H9 (cell line): Measurements from ENCODE around the gene ALDH1L1. TPM values are rescaled to one million over a fixed set of nuclear protein-coding genes. Genes with fewer than 3 reads are reported as not detected.

Experiments used
- DNase-seq: peaks from one replicate; pipeline ENCODE4 v3.0.0-alpha.2; 2017
- H2AFZ ChIP-seq: one replicate; pipeline ENCODE4 v1.6.1; 2013; ENCODE audit warnings: mild to moderate bottlenecking, low read length, control low read depth, moderate library complexity
- H2AK5ac ChIP-seq: 2 replicates; pipeline ENCODE4 v1.6.1; 2013; ENCODE audit warnings: low read length, control low read depth, mixed read lengths; ENCODE audit not compliant: insufficient read length
- H2BK120ac ChIP-seq: one replicate; pipeline ENCODE4 v1.6.1; 2013; ENCODE audit warnings: low read depth, mild to moderate bottlenecking, low read length, control low read depth, inconsistent platforms; ENCODE audit not compliant: poor library complexity, severe bottlenecking
- H2BK12ac ChIP-seq: 2 replicates; pipeline ENCODE4 v1.6.1; 2013; ENCODE audit warnings: low read length, control low read depth, mixed read lengths, low read depth; ENCODE audit not compliant: insufficient read length
- H2BK15ac ChIP-seq: 2 replicates; pipeline ENCODE4 v1.6.1; 2013; ENCODE audit warnings: low read depth, low read length, control low read depth
- H2BK20ac ChIP-seq: one replicate; pipeline ENCODE4 v1.6.1; 2013; ENCODE audit warnings: low read depth, mild to moderate bottlenecking, low read length, control low read depth, inconsistent platforms; ENCODE audit not compliant: poor library complexity, severe bottlenecking
- H2BK5ac ChIP-seq: 2 replicates; pipeline ENCODE4 v1.6.1; 2013; ENCODE audit warnings: low read length, control low read depth, mixed read lengths; ENCODE audit not compliant: insufficient read length
- H3K14ac ChIP-seq: 2 replicates; pipeline ENCODE4 v1.6.1; 2013; ENCODE audit warnings: low read length, control low read depth; ENCODE audit not compliant: insufficient read depth
- H3K18ac ChIP-seq: 2 replicates; pipeline ENCODE4 v1.6.1; 2013; ENCODE audit warnings: low read depth, mild to moderate bottlenecking, mixed read lengths, low read length, control low read depth; ENCODE audit not compliant: insufficient read length
- H3K23ac ChIP-seq: 2 replicates; pipeline ENCODE4 v1.6.1; 2013; ENCODE audit warnings: low read length, control low read depth, mixed read lengths, low read depth; ENCODE audit not compliant: insufficient read length
- H3K23me2 ChIP-seq: 2 replicates; pipeline ENCODE4 v1.6.1; 2013; ENCODE audit warnings: low read depth, mild to moderate bottlenecking, mixed read lengths, low read length, control low read depth; ENCODE audit not compliant: insufficient read length, poor library complexity, severe bottlenecking
- H3K27ac ChIP-seq: 2 replicates; pipeline ENCODE4 v1.5.1; 2013; ENCODE audit warnings: low read length, control low read depth, mixed read lengths, low read depth; ENCODE audit not compliant: insufficient read length
- H3K27me3 ChIP-seq: 2 replicates; pipeline ENCODE4 v1.6.1; 2013; ENCODE audit warnings: low read length, control low read depth, inconsistent platforms; ENCODE audit not compliant: insufficient read depth
- H3K4ac ChIP-seq: 2 replicates; pipeline ENCODE4 v1.6.1; 2013; ENCODE audit warnings: low read depth, mild to moderate bottlenecking, control low read depth, inconsistent platforms, low read length, moderate library complexity
- H3K4me1 ChIP-seq: 2 replicates; pipeline ENCODE4 v1.6.1; 2013; ENCODE audit warnings: low read length, control low read depth, inconsistent platforms; ENCODE audit not compliant: insufficient read depth
- H3K4me2 ChIP-seq: 2 replicates; pipeline ENCODE4 v1.6.1; 2013; ENCODE audit warnings: low read length, control low read depth, mixed read lengths; ENCODE audit not compliant: insufficient read length, insufficient read depth
- H3K56ac ChIP-seq: 2 replicates; pipeline ENCODE4 v1.6.1; 2013; ENCODE audit warnings: low read depth, mild to moderate bottlenecking, mixed read lengths, low read length, control low read depth; ENCODE audit not compliant: insufficient read length
- H3K79me1 ChIP-seq: 2 replicates; pipeline ENCODE4 v1.6.1; 2013; ENCODE audit warnings: low read depth, mild to moderate bottlenecking, moderate library complexity, low read length, control low read depth, inconsistent platforms; ENCODE audit not compliant: insufficient read depth, poor library complexity, severe bottlenecking
- H3K79me2 ChIP-seq: 2 replicates; pipeline ENCODE4 v1.6.1; 2013; ENCODE audit warnings: low read length, control low read depth, inconsistent platforms; ENCODE audit not compliant: insufficient read depth
- H3K9ac ChIP-seq: 2 replicates; pipeline ENCODE4 v1.6.1; 2013; ENCODE audit warnings: low read length, control low read depth, mixed read lengths; ENCODE audit not compliant: insufficient read length; ENCODE audit errors: extremely low read depth
- H3K9me3 ChIP-seq: one replicate; pipeline ENCODE4 v1.6.1; 2013; ENCODE audit warnings: low read depth, low read length, inconsistent platforms; ENCODE audit not compliant: control insufficient read depth
- H3T11ph ChIP-seq: one replicate; pipeline ENCODE4 v1.6.1; 2013; ENCODE audit warnings: mild to moderate bottlenecking, low read length, control low read depth, inconsistent platforms
- H4K20me1 ChIP-seq: one replicate; pipeline ENCODE4 v1.6.1; 2013; ENCODE audit not compliant: control insufficient read depth, insufficient read length, insufficient read depth
- H4K5ac ChIP-seq: 2 replicates; pipeline ENCODE4 v1.6.1; 2013; ENCODE audit warnings: low read depth, mild to moderate bottlenecking, mixed read lengths, low read length, control low read depth; ENCODE audit not compliant: insufficient read length
- H4K8ac ChIP-seq: replicated peaks from 2 replicates; pipeline ENCODE4 v1.6.1; 2013; ENCODE audit warnings: low read length, control low read depth, mixed read lengths, low read depth; ENCODE audit not compliant: insufficient read length
- H4K91ac ChIP-seq: 2 replicates; pipeline ENCODE4 v1.6.1; 2013; ENCODE audit warnings: low read depth, mild to moderate bottlenecking, moderate library complexity, mixed read lengths, low read length, control low read depth; ENCODE audit not compliant: insufficient read length
- H3K27ac Mint-ChIP-seq, 3 experiments: 2 replicates in 2 of 3; 3 replicates in 1 of 3; pipeline ENCODE4 v1.8.0; 2020 to 2021; ENCODE audit warnings: mixed read lengths in 3 of 3, mild to moderate bottlenecking in 1 of 3, moderate library complexity in 1 of 3
- H3K27me3 Mint-ChIP-seq: 2 replicates; pipeline ENCODE4 v1.8.0; 2021; ENCODE audit warnings: low read depth, mild to moderate bottlenecking, moderate library complexity, mixed read lengths
- H3K36me3 Mint-ChIP-seq, 3 experiments: 2 replicates in 2 of 3; 3 replicates in 1 of 3; pipeline ENCODE4 v1.8.0; 2020 to 2021; ENCODE audit warnings: low read depth in 3 of 3, mixed read lengths in 3 of 3; ENCODE audit not compliant: insufficient read depth in 1 of 3
- H3K4me1 Mint-ChIP-seq, 2 experiments: 2 replicates each; pipeline ENCODE4 v1.8.0; 2020; ENCODE audit warnings: mixed read lengths in 2 of 2
- H3K4me3 Mint-ChIP-seq, 2 experiments: 2 replicates in 1 of 2; 3 replicates in 1 of 2; pipeline ENCODE4 v1.8.0; 2020 to 2021; ENCODE audit warnings: mild to moderate bottlenecking in 2 of 2, mixed read lengths in 2 of 2, moderate library complexity in 1 of 2
- H3K9me3 Mint-ChIP-seq, 2 experiments: 2 replicates in 1 of 2; 3 replicates in 1 of 2; pipeline ENCODE4 v1.8.0; 2020; ENCODE audit warnings: mild to moderate bottlenecking in 2 of 2, mixed read lengths in 2 of 2, moderate library complexity in 1 of 2
- CTCF ChIP-seq: fragments of 200-600 bp; sonication (generic); conservative IDR thresholded peaks from 3 replicates; pipeline ENCODE4 v1.8.0; 2021; ENCODE audit warnings: antibody characterized with exemption, mild to moderate bottlenecking
- WGBS: extraction: QIAGEN DNeasy Blood & Tissue Kit; methylation state at CpG from one replicate; pipeline ENCODE4 v1.1.7; 2013; ENCODE audit warnings: missing lambda C conversion rate, low lambda C conversion rate, mixed read lengths; ENCODE audit not compliant: insufficient read length; ENCODE audit errors: extremely low coverage; 5-methylcytosine and 5-hydroxymethylcytosine counted together
- total RNA-seq: library from RNA; stranded (reverse); gene quantifications from 2 replicates; pipeline ENCODE4 v1.2.1, GENCODE V29; 2021

ALDH1L1 gene
- total RNA-seq, 1 experiment from 2014 or later: 0.90 TPM

GRCh38 chr3:126113238-126113555 lies 67.2 kb downstream of the ALDH1L1 start:
- H2AK5ac ChIP-seq: no peak overlapping the region
- H3K9me3 ChIP-seq: no peaks in the 10 kb centered on the region
- H3K9me3 Mint-ChIP-seq: no peaks in the 10 kb centered on the region
- no CpG with 5 or more reads among the region's 6 CpGs for WGBS
- H2AFZ ChIP-seq: no peak overlapping the region
- H3K79me2 ChIP-seq: no peaks in the 10 kb centered on the region
- H3K9ac ChIP-seq: no peak overlapping the region
- no peak overlapping the region for H3K27ac Mint-ChIP-seq
- H3K4ac ChIP-seq: no peak overlapping the region
- H3K27me3 ChIP-seq: no peaks in the 10 kb centered on the region
- peak; percentile 20 for DNase-seq
- no peak overlapping the region for H4K91ac ChIP-seq
- H4K8ac ChIP-seq: no peak overlapping the region
- H3K4me1 Mint-ChIP-seq: no peaks in the 10 kb centered on the region
- no peaks in the 10 kb centered on the region for H4K20me1 ChIP-seq
- no peak overlapping the region for H3K27ac ChIP-seq
- H3K27me3 Mint-ChIP-seq: no peaks in the 10 kb centered on the region; the same call in none of the 2 replicates
- no peak overlapping the region for H2BK120ac ChIP-seq
- no peak overlapping the region for H3K14ac ChIP-seq
- no peaks in the 10 kb centered on the region for H3K23me2 ChIP-seq
- no peak overlapping the region for H3K4me3 Mint-ChIP-seq
- H3K4me1 ChIP-seq: no peaks in the 10 kb centered on the region
- H3K23ac ChIP-seq: no peak overlapping the region
- no peaks in the 10 kb centered on the region for H3K79me1 ChIP-seq
- no peak overlapping the region for H3K18ac ChIP-seq
- no peak overlapping the region for H2BK20ac ChIP-seq
- H3K36me3 Mint-ChIP-seq: no peaks in the 10 kb centered on the region
- no peak overlapping the region for H2BK12ac ChIP-seq
- no peak overlapping the region for H3T11ph ChIP-seq
- H3K4me2 ChIP-seq: no peak overlapping the region
- no peak overlapping the region for H2BK15ac ChIP-seq
- no peak overlapping the region for H2BK5ac ChIP-seq
- H3K56ac ChIP-seq: no peak overlapping the region
- TF ChIP-seq CTCF: no peak
- no peak overlapping the region for H4K5ac ChIP-seq
